Activated CD4-positive, alpha-beta memory T cell treated with anti-CD3 and anti-CD28 coated beads, Interleukin-2, amount 10 ng/mL, durations not matched to agents 7 days and 5 days (primary cell): Measurements from ENCODE around the gene H19. TPM values are rescaled to one million over a fixed set of nuclear protein-coding genes. Genes with fewer than 3 reads are reported as not detected.

ENCODE experiments used
- CTCF ChIA-PET: fragments of 350-600 bp; sonication (Branson Sonifier 250); formaldehyde crosslinking; loops from one replicate; lab custom pipeline; 2021; ENCODE audit warnings: antibody characterized with exemption, inconsistent platforms; lab: Charles Lee
- POLR2A ChIA-PET: fragments of 350-600 bp; sonication (Branson Sonifier 250); formaldehyde crosslinking; loops from one replicate; lab custom pipeline; 2021; ENCODE audit warnings: antibody characterized with exemption; lab: Charles Lee
- DNase-seq: peaks from one replicate; pipeline ENCODE4 v3.0.0-alpha.2; 2020
- H3K27ac Mint-ChIP-seq: one replicate; pipeline ENCODE4 v1.8.0; 2021; ENCODE audit warnings: mild to moderate bottlenecking, mixed read lengths
- H3K27me3 Mint-ChIP-seq: one replicate; pipeline ENCODE4 v1.8.0; 2021; ENCODE audit warnings: mixed read lengths
- H3K36me3 Mint-ChIP-seq: one replicate; pipeline ENCODE4 v1.8.0; 2021; ENCODE audit warnings: low read depth, mixed read lengths
- H3K4me1 Mint-ChIP-seq: one replicate; pipeline ENCODE4 v1.8.0; 2021; ENCODE audit warnings: mixed read lengths
- H3K4me3 Mint-ChIP-seq: one replicate; pipeline ENCODE4 v1.8.0; 2021; ENCODE audit warnings: mild to moderate bottlenecking, mixed read lengths
- H3K9me3 Mint-ChIP-seq: one replicate; pipeline ENCODE4 v1.8.0; 2021; ENCODE audit warnings: mixed read lengths
- total RNA-seq, 2 experiments: library from RNA; stranded (reverse); gene quantifications; one replicate each; pipeline ENCODE4 v1.2.3, GENCODE V29; 2021

H19 gene
- total RNA-seq, 2 experiments from 2014 or later, result not detected

DNA sequence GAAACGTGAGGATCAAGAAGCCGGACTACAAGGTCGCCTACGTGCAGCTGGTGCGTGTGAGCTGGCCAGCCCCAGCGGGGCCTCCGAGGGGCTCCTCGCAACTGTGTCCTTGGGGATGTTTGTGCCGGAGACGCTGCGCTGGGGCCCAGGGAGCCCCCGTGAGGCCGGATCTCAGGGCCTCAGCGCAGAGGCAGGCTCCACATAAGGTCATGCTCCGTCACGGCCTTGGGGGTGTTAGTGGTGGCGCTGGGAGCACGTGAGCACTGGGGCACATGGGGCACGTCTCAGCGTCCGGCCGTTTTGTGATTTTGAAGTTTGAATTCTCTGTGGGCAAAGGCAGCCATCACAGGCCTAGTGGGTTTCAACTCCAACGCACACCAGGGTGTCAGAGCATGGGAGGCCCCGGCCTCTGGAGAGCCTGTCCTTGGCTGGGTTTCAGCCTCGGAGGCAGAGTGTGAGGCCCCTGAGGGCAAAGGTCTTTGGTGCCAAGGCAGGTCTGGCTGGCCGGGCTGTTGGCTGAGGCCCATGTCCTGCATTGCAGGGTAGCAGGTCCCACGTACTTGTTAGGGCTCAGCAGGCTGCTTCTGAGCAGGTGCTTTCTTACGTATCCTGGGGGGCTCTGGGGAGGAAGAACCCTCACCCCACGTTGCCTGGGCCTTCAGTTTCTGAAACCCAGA lies 44.7 kb downstream of the H19 start:
- no peaks in the 10 kb centered on the region for H3K27me3 Mint-ChIP-seq
- no peak overlapping the region for H3K4me3 Mint-ChIP-seq
- POLR2A ChIA-PET, result no interaction called here
- H3K27ac Mint-ChIP-seq, result no peak overlapping the region
- H3K9me3 Mint-ChIP-seq, result no peaks in the 10 kb centered on the region
- CTCF ChIA-PET, result no interaction called here
- no peak for DNase-seq
- H3K4me1 Mint-ChIP-seq, result no peaks in the 10 kb centered on the region
- H3K36me3 Mint-ChIP-seq, result no peaks in the 10 kb centered on the region

DNA sequence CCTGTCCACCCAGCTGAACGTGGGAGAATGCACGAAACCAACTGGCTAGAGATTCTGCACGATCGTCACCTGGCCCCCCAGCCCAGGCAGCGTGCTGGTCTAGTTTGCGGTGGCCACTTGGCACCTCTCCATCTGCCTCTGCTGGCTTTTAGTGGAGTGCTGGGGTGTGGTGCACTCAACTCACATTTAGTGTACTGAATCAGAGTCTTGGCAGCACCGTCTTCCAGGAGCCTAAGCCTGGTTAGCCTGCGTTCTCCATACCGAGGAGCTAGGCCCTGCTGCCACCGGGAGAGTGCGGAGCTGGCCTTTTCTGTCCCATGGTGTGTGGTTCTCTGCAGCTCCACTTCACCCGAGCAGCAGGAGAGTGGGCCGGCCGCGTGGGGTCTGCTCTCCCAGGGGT lies 47.7 kb downstream of the H19 start:
- Mint-ChIP-seq H3K9me3 (no peaks in the 10 kb centered on the region), H3K4me3 (no peak overlapping the region), H3K4me1 (no peaks in the 10 kb centered on the region), H3K27ac (no peak overlapping the region), H3K36me3 (no peaks in the 10 kb centered on the region), H3K27me3 (no peaks in the 10 kb centered on the region)
- no peak for DNase-seq
- ChIA-PET POLR2A (interaction anchor here (2.8 kb wide), 1 partner anchor 61 kb away, joined by 12 read pairs; no protein-coding TSS in a partner anchor), CTCF (interaction anchor here (1.1 kb wide), 2 partner anchors 202 to 207 kb away, joined by 3 read pairs; no protein-coding TSS in a partner anchor)

DNA sequence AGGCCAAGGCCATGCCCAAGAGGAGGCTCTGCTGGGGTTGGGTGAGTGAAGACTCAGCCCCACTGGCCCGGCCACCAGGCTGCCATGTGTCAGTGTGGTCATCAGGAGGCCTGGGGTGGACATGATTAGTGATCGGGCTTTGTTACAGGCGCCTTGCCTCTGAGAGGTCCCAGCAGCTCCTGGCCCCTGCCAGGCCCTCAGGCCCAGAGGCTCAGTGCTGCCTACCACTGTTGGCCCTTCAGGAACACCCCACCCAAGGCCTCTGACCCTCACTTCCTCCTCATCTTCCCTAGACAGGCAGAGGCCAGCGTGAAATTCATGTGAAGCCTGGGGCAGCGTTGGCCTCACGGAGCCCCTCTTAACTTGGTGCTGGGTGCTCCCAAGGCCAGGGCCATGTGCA lies 48.3 kb downstream of the H19 start:
- POLR2A ChIA-PET, result interaction anchor here (2.8 kb wide), 1 partner anchor 60 kb away, joined by 12 read pairs; no protein-coding TSS in a partner anchor
- Mint-ChIP-seq H3K27me3 (no peaks in the 10 kb centered on the region), H3K4me1 (no peaks in the 10 kb centered on the region), H3K4me3 (no peak overlapping the region), H3K27ac (no peak overlapping the region), H3K9me3 (no peaks in the 10 kb centered on the region), H3K36me3 (no peaks in the 10 kb centered on the region)
- CTCF ChIA-PET, result interaction anchor here (1.4 to 2.3 kb wide), 4 partner anchors 52 to 202 kb away, joined by 3 to 19 read pairs (median 9); no protein-coding TSS in a partner anchor
- no peak for DNase-seq

DNA sequence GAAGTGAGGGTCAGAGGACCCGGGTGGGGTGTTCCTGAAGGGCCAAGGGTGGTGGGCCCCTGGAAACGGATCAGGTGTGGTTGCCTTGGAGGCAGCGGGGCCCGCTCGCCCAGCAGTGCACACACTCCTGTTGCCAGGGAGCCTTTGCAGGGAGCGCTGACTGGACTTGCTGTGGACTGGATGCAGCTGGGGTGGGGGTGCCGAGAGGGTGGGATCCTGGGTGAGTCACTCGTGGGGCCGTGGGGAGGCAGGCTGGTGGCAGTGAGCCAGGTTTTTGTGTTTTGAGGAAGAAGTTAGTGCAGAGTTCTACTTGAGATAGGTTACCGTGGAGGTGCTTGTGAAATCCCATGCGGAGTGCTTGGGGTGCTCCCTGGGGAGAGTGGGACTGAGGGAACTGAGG lies 49.3 kb downstream of the H19 start:
- ChIA-PET POLR2A (interaction anchor here (0.6 to 2.8 kb wide), 6 partner anchors 59 to 115 kb away, joined by 3 to 12 read pairs (median 6); partner anchors contain the start of gene LSP1), CTCF (interaction anchor here (0.6 to 2.3 kb wide), 9 partner anchors 51 to 206 kb away, joined by 3 to 19 read pairs (median 5); no protein-coding TSS in a partner anchor)
- no peaks in the 10 kb centered on the region for H3K9me3 Mint-ChIP-seq
- H3K36me3 Mint-ChIP-seq, result no peaks in the 10 kb centered on the region
- DNase-seq, result no peak
- no peaks in the 10 kb centered on the region for H3K4me1 Mint-ChIP-seq
- no peak overlapping the region for H3K4me3 Mint-ChIP-seq
- H3K27me3 Mint-ChIP-seq, result no peaks in the 10 kb centered on the region
- H3K27ac Mint-ChIP-seq, result no peak overlapping the region

DNA sequence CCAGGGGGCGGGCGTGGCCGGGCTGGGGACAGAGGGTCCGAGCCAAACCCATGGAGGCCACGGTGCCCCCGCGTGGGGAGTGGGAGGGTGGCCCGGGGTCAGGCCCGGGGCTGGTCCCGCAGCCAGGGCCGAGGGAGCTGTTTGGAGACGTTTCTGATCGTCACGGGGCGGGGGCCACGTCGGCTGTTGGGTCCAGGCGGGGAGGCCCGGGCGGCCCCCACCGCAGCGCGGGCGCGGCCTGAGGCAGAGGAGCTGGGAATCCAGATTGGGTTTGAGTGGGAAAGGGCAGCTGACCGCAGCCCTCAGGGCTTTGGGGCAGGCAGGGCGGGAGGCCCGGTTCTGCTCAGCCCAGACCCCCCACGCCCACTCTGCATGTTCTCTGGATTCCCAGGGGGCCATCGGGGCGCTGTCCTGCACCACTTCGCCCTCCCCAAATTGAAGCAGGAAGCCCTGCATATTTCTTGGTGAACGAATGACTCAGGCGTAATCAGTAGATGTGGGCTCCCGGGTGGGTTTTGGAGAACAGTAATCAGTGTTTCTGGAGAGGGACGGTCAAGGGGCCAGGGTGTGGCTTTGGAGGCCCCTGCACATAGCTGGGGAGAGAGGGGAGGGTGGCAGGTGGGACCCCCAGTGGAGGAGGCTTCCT lies 49.9 kb downstream of the H19 start:
- H3K9me3 Mint-ChIP-seq, result no peaks in the 10 kb centered on the region
- no peak overlapping the region for H3K4me3 Mint-ChIP-seq
- no peak for DNase-seq
- no peak overlapping the region for H3K27ac Mint-ChIP-seq
- no peaks in the 10 kb centered on the region for H3K27me3 Mint-ChIP-seq
- ChIA-PET POLR2A (interaction anchor here (0.6 to 2.8 kb wide), 10 partner anchors 26 to 115 kb away, joined by 3 to 12 read pairs (median 5); partner anchors contain the start of gene LSP1), CTCF (interaction anchor here (0.7 to 2.3 kb wide), 9 partner anchors 52 to 269 kb away, joined by 3 to 19 read pairs (median 4); partner anchors contain the start of gene LSP1)
- no peaks in the 10 kb centered on the region for H3K36me3 Mint-ChIP-seq
- no peaks in the 10 kb centered on the region for H3K4me1 Mint-ChIP-seq

DNA sequence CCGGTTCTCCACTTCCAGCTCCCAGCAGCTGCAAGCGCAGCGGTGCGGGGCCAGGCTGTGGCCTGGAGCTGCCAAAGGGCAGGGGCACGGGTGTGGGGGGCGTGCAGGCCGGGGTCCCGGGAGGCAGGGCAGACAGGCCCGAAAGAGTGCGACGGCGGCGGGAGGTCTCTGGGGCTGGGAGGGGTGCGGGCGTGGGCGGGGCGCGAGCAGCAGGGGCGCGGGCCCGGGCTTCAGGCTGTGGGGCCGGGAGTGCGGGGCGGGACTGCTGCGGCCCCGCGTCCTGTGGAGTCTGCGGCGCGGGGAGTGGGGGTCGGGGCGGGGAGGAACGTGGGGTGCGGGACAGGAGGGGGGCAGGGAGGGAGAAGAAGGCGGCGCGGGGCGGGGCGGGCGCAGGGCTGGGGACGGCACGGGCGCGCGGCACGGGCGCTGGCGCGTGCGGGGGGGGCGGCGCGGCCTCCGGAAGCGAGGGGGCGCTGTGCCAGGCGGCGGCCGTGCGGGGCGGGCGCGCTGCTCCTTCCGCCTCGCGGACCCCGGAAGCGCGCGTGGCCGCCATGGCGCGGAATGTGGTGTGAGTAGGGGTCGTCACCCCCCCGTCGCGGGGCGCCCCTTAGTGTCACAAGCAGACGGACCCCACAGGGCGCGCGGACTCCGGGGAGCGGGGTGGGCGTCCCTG lies 50.7 kb downstream of the H19 start, which contains the start of gene MRPL23:
TSS of gene MRPL23 (plus strand) at position 521 of the 673 bp plus-strand sequence. CDS start at position 552, 31 bp downstream.
- Mint-ChIP-seq H3K9me3 (no peaks in the 10 kb centered on the region), H3K36me3 (no peaks in the 10 kb centered on the region), H3K4me3 (no peak within 1 kb of the TSS), H3K4me1 (no peaks in the 10 kb centered on the region), H3K27ac (no peak within 1 kb of the TSS), H3K27me3 (no peaks in the 10 kb centered on the region)
- POLR2A ChIA-PET, result interaction anchor here (1.0 to 2.8 kb wide), 7 partner anchors 25 to 96 kb away, joined by 3 to 12 read pairs (median 7); partner anchors contain the start of gene LSP1
- peak; percentile 18 for DNase-seq
- CTCF ChIA-PET, result interaction anchor here (0.9 to 2.3 kb wide), 5 partner anchors 55 to 268 kb away, joined by 3 to 19 read pairs (median 4); no protein-coding TSS in a partner anchor

Other genes with a start within 250 kb of the H19 start
- 1 to 10 TPM in 1 of 2 experiments, under 1 TPM in 1; 0.70 to 1.3 TPM for gene IFITM10, start 247.2 kb downstream of the H19 start, total RNA-seq
- 100 to 1,000 TPM; 156 to 172 TPM for gene CTSD, start 233.9 kb downstream of the H19 start, total RNA-seq
- not detected for gene SYT8, start 162.9 kb downstream of the H19 start, total RNA-seq
- under 1 TPM; 0.38 to 0.60 TPM for gene TNNI2, start 158.9 kb downstream of the H19 start, total RNA-seq
- 100 to 1,000 TPM; 590 TPM for gene LSP1, start 144.8 kb downstream of the H19 start, total RNA-seq
- under 1 TPM; 0.08 TPM for gene PRR33, start 105.9 kb downstream of the H19 start, total RNA-seq
- 1 to 10 TPM; 6.6 to 9.7 TPM for gene TNNT3, start 78.1 kb downstream of the H19 start, total RNA-seq
- gene MRPL23, start 50.5 kb downstream of the H19 start, total RNA-seq, result 10 to 100 TPM; 99.8 to 99.9 TPM
- under 1 TPM; 0.70 to 0.76 TPM for gene IGF2, start 141.5 kb upstream of the H19 start, total RNA-seq
- not detected for gene INS, start 163.4 kb upstream of the H19 start, total RNA-seq
- gene TH, start 174.0 kb upstream of the H19 start, total RNA-seq, result not detected